Urinary bladder (tissue), 4 donors: ENCODE data around the gene TMEM11. TPM values are rescaled to one million over a fixed set of nuclear protein-coding genes. Genes with fewer than 3 reads are reported as not detected.

Experiments
- DNase-seq: peaks from one replicate; pipeline ENCODE4 v3.0.0-alpha.2; 2015; ENCODE audit errors: extremely low spot score
- H3K27ac ChIP-seq: one replicate; pipeline ENCODE4 v1.5.1; 2013; ENCODE audit warnings: low read depth, mild to moderate bottlenecking, moderate library complexity
- H3K36me3 ChIP-seq: one replicate; pipeline ENCODE4 v1.6.1; 2013; ENCODE audit warnings: mild to moderate bottlenecking, moderate library complexity; ENCODE audit not compliant: insufficient read depth
- H3K4me1 ChIP-seq: one replicate; pipeline ENCODE4 v1.6.1; 2013; ENCODE audit warnings: mild to moderate bottlenecking, moderate library complexity; ENCODE audit not compliant: insufficient read depth
- H3K4me3 ChIP-seq: one replicate; pipeline ENCODE4 v1.5.1; 2013; ENCODE audit warnings: low read depth, low read length
- WGBS: extraction: QIAGEN DNeasy Blood & Tissue Kit; methylation state at CpG from one replicate; pipeline ENCODE4 v1.1.7; 2013; 5-methylcytosine and 5-hydroxymethylcytosine counted together
- polyA plus RNA-seq: library from polyadenylated mRNA; stranded (reverse); fragments of 200-250 nt; gene quantifications from one replicate; pipeline ENCODE4 v1.2.3, GENCODE V29; 2013
- total RNA-seq: library from RNA; depleted of rRNA; stranded (reverse); fragments of >200 nt; gene quantifications from one replicate; pipeline ENCODE4 v1.2.3, GENCODE V29; 2014
- donor health status: healthy with polysubstance abuse.
- donor health status: healthy.

TMEM11 gene
- total and polyA plus RNA-seq, 2 donors: 6.6 to 24.7 TPM

GRCh38 chr17:21248500-21248899 lies 34.5 kb upstream of the TMEM11 start:
- no peak for DNase-seq
- Histone ChIP-seq H3K27ac (no peak overlapping the region), H3K4me1 (no peaks in the 10 kb centered on the region), H3K4me3 (no peak overlapping the region), H3K36me3 (no peaks in the 10 kb centered on the region)
- 88% methylated on average over 4 of the region's 4 CpGs for WGBS

GRCh38 chr17:21247552-21248258 lies 33.7 kb upstream of the TMEM11 start:
- DNase-seq: no peak
- WGBS: 82% methylated on average over 12 of the region's 12 CpGs
- Histone ChIP-seq H3K4me3 (no peak overlapping the region), H3K36me3 (no peaks in the 10 kb centered on the region), H3K4me1 (no peaks in the 10 kb centered on the region), H3K27ac (no peak overlapping the region)

- H3K4me3 ChIP-seq: no peak overlapping the region
- WGBS: 97% methylated on average over 4 of the region's 4 CpGs
- no peak overlapping the region for H3K27ac ChIP-seq
- no peak for DNase-seq
- no peaks in the 10 kb centered on the region for H3K4me1 ChIP-seq
- no peaks in the 10 kb centered on the region for H3K36me3 ChIP-seq
Observed at GRCh38 chr17:21246698-21247097, 32.7 kb upstream of the TMEM11 start.

GRCh38 chr17:21245639-21246084 lies 31.7 kb upstream of the TMEM11 start:
- no peak overlapping the region for H3K4me3 ChIP-seq
- H3K36me3 ChIP-seq: no peaks in the 10 kb centered on the region
- DNase-seq: no peak
- H3K4me1 ChIP-seq: no peaks in the 10 kb centered on the region
- H3K27ac ChIP-seq: no peak overlapping the region
- 74% methylated on average over 9 of the region's 9 CpGs for WGBS

GRCh38 chr17:21243516-21244303 lies 29.7 kb upstream of the TMEM11 start:
- no peak overlapping the region for H3K4me3 ChIP-seq
- H3K4me1 ChIP-seq: no peaks in the 10 kb centered on the region
- WGBS: 83% methylated on average over 23 of the region's 23 CpGs
- no peaks in the 10 kb centered on the region for H3K36me3 ChIP-seq
- no peak for DNase-seq
- H3K27ac ChIP-seq: no peak overlapping the region

GRCh38 chr17:21242780-21243515 lies 29.0 kb upstream of the TMEM11 start:
- Histone ChIP-seq H3K4me3 (no peak overlapping the region), H3K36me3 (no peaks in the 10 kb centered on the region), H3K4me1 (no peaks in the 10 kb centered on the region), H3K27ac (no peak overlapping the region)
- DNase-seq: no peak
- WGBS: 87% methylated on average over 26 of the region's 26 CpGs

GRCh38 chr17:21242026-21242697 lies 28.2 kb upstream of the TMEM11 start:
- H3K36me3 ChIP-seq: no peaks in the 10 kb centered on the region
- WGBS: 63% methylated on average over 11 of the region's 11 CpGs
- no peak overlapping the region for H3K27ac ChIP-seq
- DNase-seq: no peak
- H3K4me3 ChIP-seq: no peak overlapping the region
- no peaks in the 10 kb centered on the region for H3K4me1 ChIP-seq

- 84% methylated on average over 11 of the region's 11 CpGs for WGBS
- no peak overlapping the region for H3K4me3 ChIP-seq
- H3K27ac ChIP-seq: no peak overlapping the region
- no peak for DNase-seq
- no peaks in the 10 kb centered on the region for H3K4me1 ChIP-seq
- H3K36me3 ChIP-seq: no peaks in the 10 kb centered on the region
Observed at GRCh38 chr17:21241564-21241963, 27.6 kb upstream of the TMEM11 start.

GRCh38 chr17:21240369-21241055 lies 26.6 kb upstream of the TMEM11 start:
- WGBS: 74% methylated on average over 25 of the region's 25 CpGs

GRCh38 chr17:21239680-21240368 lies 25.9 kb upstream of the TMEM11 start:
- no peaks in the 10 kb centered on the region for H3K4me1 ChIP-seq
- H3K27ac ChIP-seq: no peak overlapping the region
- no peak overlapping the region for H3K4me3 ChIP-seq
- no peaks in the 10 kb centered on the region for H3K36me3 ChIP-seq
- DNase-seq: no peak
- 74% methylated on average over 12 of the region's 12 CpGs for WGBS

More at GRCh38 chr17:21240369-21241055, 26.6 kb upstream of the TMEM11 start:
- Histone ChIP-seq H3K36me3 (no peaks in the 10 kb centered on the region), H3K4me1 (no peaks in the 10 kb centered on the region), H3K4me3 (no peak overlapping the region), H3K27ac (no peak overlapping the region)
- no peak for DNase-seq

GRCh38 chr17:21235921-21236320 lies 22.0 kb upstream of the TMEM11 start:
- H3K27ac ChIP-seq: no peak overlapping the region
- WGBS: 91% methylated on average over 1 of the region's 1 CpG
- no peak for DNase-seq
- no peaks in the 10 kb centered on the region for H3K36me3 ChIP-seq
- no peaks in the 10 kb centered on the region for H3K4me1 ChIP-seq
- no peak overlapping the region for H3K4me3 ChIP-seq

- H3K36me3 ChIP-seq: no peaks in the 10 kb centered on the region
- no peak overlapping the region for H3K4me3 ChIP-seq
- H3K4me1 ChIP-seq: no peaks in the 10 kb centered on the region
- no peak for DNase-seq
- 56% methylated on average over 7 of the region's 7 CpGs for WGBS
- no peak overlapping the region for H3K27ac ChIP-seq
Observed at GRCh38 chr17:21233581-21234347, 19.8 kb upstream of the TMEM11 start.
